T-cell (primary cell): ENCODE data around the gene TASP1. TPM values are rescaled to one million over a fixed set of nuclear protein-coding genes. Genes with fewer than 3 reads are reported as not detected.

Experiments used
- ATAC-seq, 4 experiments: fragments of 200-7000 bp in 3 of 4; fragments of 150-1000 bp in 1 of 4; cut with Tn5 transposase; replicated peaks in 1 of 4; 1 replicate in 3 of 4; 2 replicates in 1 of 4; pipeline ENCODE4 v1.10.0; 2021; ENCODE audit warnings: moderate library complexity in 3 of 4, mild to moderate bottlenecking in 2 of 4, moderate number of reproducible peaks in 1 of 4
- CTCF ChIA-PET, 2 donors: fragments of 300-600 bp; sonication (Branson Sonifier 250); formaldehyde crosslinking; loops; one replicate each; lab custom pipeline; 2022; ENCODE audit warnings: antibody characterized with exemption in 2 of 2; lab: Charles Lee
- POLR2A ChIA-PET, 2 donors: fragments of 300-600 bp; sonication (Branson Sonifier 250); formaldehyde crosslinking; loops; one replicate each; lab custom pipeline; 2022; ENCODE audit warnings: antibody characterized with exemption in 2 of 2; lab: Charles Lee
- DNase-seq, 35 experiments: peaks; one replicate each; pipeline versions ENCODE4 v3.0.0 to v3.0.0-alpha.2; 2013 to 2023
- H3K27ac ChIP-seq: one replicate; pipeline ENCODE4 v1.5.1; 2013; ENCODE audit warnings: low read length
- H3K27me3 ChIP-seq, 2 experiments: replicated peaks in 1 of 2; 1 replicate in 1 of 2; 2 replicates in 1 of 2; pipeline versions ENCODE4 v1.6.1 to v1.7.0; 2013; ENCODE audit warnings: low read length in 1 of 2, mixed read lengths in 1 of 2; ENCODE audit not compliant: control insufficient read depth in 2 of 2, insufficient read depth in 2 of 2; ENCODE audit errors: extremely low read depth in 1 of 2
- H3K36me3 ChIP-seq, 2 donors: 1 replicate in 1 of 2; 2 replicates in 1 of 2; pipeline versions ENCODE4 v1.6.1 to v1.7.0; 2013; ENCODE audit warnings: low read length in 1 of 2; ENCODE audit not compliant: control insufficient read depth in 2 of 2, insufficient read depth in 1 of 2; ENCODE audit errors: extremely low read depth in 1 of 2
- H3K4me1 ChIP-seq, 2 experiments: 1 replicate in 1 of 2; 2 replicates in 1 of 2; pipeline versions ENCODE4 v1.6.1 to v1.7.0; 2013; ENCODE audit warnings: low read length in 2 of 2, mixed read lengths in 1 of 2; ENCODE audit not compliant: insufficient read depth in 2 of 2, control insufficient read depth in 1 of 2; ENCODE audit errors: extremely low read depth in 1 of 2
- H3K4me3 ChIP-seq, 2 donors: 1 replicate in 1 of 2; 2 replicates in 1 of 2; pipeline versions ENCODE4 v1.5.1 to v1.7.0; 2013; ENCODE audit warnings: mild to moderate bottlenecking in 2 of 2, low read length in 1 of 2, moderate library complexity in 1 of 2; ENCODE audit not compliant: control insufficient read depth in 1 of 2; ENCODE audit errors: extremely low read depth in 1 of 2
- H3K9me3 ChIP-seq: 2 replicates; pipeline ENCODE4 v1.7.0; 2013
- H3K27ac Mint-ChIP-seq, 2 donors: one replicate each; pipeline ENCODE4 v1.8.0; 2020 to 2021; ENCODE audit warnings: mild to moderate bottlenecking in 2 of 2, mixed read lengths in 2 of 2
- H3K27me3 Mint-ChIP-seq, 2 donors: one replicate each; pipeline ENCODE4 v1.8.0; 2021 to 2022; ENCODE audit warnings: mixed read lengths in 2 of 2
- H3K36me3 Mint-ChIP-seq: one replicate; pipeline ENCODE4 v1.8.0; 2021; ENCODE audit warnings: mixed read lengths
- H3K4me1 Mint-ChIP-seq, 3 donors: one replicate each; pipeline ENCODE4 v1.8.0; 2020 to 2022; ENCODE audit warnings: mixed read lengths in 3 of 3, mild to moderate bottlenecking in 1 of 3
- H3K4me3 Mint-ChIP-seq, 3 donors: one replicate each; pipeline ENCODE4 v1.8.0; 2020 to 2022; ENCODE audit warnings: mild to moderate bottlenecking in 3 of 3, mixed read lengths in 3 of 3, moderate library complexity in 3 of 3
- H3K9me3 Mint-ChIP-seq, 3 donors: one replicate each; pipeline ENCODE4 v1.8.0; 2020 to 2022; ENCODE audit warnings: mixed read lengths in 3 of 3
- WGBS: methylation state at CpG from one replicate; pipeline ENCODE4 v1.1.5; 2013; ENCODE audit warnings: missing lambda C conversion rate; ENCODE audit not compliant: insufficient coverage; 5-methylcytosine and 5-hydroxymethylcytosine counted together
- total RNA-seq, 35 experiments: library from RNA in 6 of 35; stranded (reverse) in 6 of 35; fragments of 120-200 nt in 1 of 35; gene quantifications; one replicate each; pipeline versions ENCODE4 v1.2.1 to v1.2.4 and lab custom pipeline; 2013 to 2026

TASP1 gene
- total RNA-seq, 5 donors from 2014 or later (not counting 1 experiment from before 2014, with no cell fraction given) = 11.2 to 19.4 (median 13.8) TPM

DNA sequence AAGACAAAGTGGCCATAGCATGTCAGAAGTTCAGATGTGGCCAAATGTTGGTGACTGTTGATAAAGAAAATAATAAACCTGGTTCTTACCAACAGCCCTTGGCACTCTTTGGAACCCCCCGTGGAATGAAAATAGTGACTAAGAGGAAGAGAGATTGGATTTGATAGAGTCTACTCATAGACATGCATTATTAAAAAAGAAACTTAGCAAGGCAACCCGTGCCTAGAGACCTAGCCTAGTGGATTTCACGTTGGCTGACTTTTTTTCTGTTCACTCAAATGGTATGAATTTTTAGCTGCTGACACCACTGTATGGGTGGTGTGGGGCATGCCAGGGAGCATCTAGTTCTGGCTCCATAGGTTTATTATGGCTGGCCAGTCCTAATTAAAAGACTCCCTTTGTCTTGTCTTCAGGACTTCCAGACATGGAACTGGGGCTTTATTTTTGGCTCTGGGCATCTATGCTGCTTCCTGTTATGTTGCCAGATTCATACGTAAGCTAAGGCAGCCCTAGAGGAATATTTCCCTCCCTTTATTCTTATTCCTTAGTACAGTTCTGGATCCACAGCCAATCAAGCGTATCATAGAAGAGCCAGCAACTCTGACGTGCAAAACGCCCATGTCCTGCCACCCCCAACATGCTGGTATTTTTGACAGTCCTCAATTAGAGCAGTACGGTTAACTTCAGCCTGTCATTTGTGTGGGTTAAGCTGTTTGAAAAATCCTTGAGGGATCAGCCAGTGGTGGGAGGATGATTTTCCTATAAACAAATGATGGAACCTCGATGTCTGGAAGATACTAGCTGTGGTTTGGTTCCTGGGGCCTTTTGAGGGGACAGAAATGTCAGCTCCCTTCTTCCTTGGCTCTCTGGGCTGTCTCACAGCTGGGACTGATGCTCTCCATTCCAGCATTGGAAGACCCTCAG is 290.2 kb downstream of the TASP1 start:
- Histone ChIP-seq H3K27me3 (peaks cover 0 to 3% of the 10 kb centered on the region in 2 experiments), H3K36me3 (no peaks in the 10 kb centered on the region), H3K9me3 (no peaks in the 10 kb centered on the region), H3K4me1 (no peaks in the 10 kb centered on the region), H3K27ac (no peak overlapping the region), H3K4me3 (no peak overlapping the region)
- 79% methylated on average over 3 of the region's 9 CpGs for WGBS
- Mint-ChIP-seq H3K27ac (no peak overlapping the region), H3K9me3 (no peaks in the 10 kb centered on the region), H3K27me3 (peaks cover 5 to 10% of the 10 kb centered on the region in 2 donors), H3K4me1 (no peaks in the 10 kb centered on the region), H3K36me3 (no peaks in the 10 kb centered on the region), H3K4me3 (no peak overlapping the region)
- CTCF ChIA-PET = no interaction called here
- no peak for DNase-seq
- no peak for ATAC-seq
- POLR2A ChIA-PET = no interaction called here

DNA sequence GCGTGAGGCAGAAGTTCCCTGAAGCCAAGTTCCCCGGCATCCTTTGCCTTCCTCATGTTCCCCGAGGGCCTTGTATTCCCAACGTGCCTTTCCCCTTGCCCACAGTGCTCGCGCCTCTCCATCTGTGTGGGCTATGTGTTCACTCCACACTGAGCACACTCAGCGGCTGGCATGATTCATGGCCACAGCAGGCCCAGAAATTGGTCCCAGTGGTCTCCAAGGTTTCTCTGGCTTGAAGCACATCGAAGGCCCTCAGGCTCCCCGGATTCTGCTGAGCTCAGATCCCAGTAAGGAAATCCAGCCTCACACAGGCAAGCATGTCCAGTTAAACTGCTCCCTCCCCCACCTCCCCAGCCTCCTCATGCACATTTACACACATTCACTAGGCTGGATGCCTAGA is 294.1 kb downstream of the TASP1 start:
- peaks cover 6 to 10% of the 10 kb centered on the region in 2 donors for H3K27me3 Mint-ChIP-seq
- 87% methylated on average over 9 of the region's 9 CpGs for WGBS
- no peaks in the 10 kb centered on the region for H3K9me3 ChIP-seq

GRCh38 chr20:13342469-13343242 is 296.1 kb downstream of the TASP1 start:
- DNase-seq (no peak), ATAC-seq (no peak)
- POLR2A ChIA-PET = no interaction called here
- H3K9me3 Mint-ChIP-seq = no peaks in the 10 kb centered on the region
- no peak overlapping the region for H3K4me3 Mint-ChIP-seq
- H3K36me3 Mint-ChIP-seq = no peaks in the 10 kb centered on the region
- no peaks in the 10 kb centered on the region for H3K36me3 ChIP-seq
- CTCF ChIA-PET = no interaction called here
- no peak overlapping the region for H3K27ac ChIP-seq
- H3K27me3 ChIP-seq = peaks cover 0 to 3% of the 10 kb centered on the region in 2 experiments
- H3K4me1 ChIP-seq = no peaks in the 10 kb centered on the region
- no peak overlapping the region for H3K4me3 ChIP-seq
- 86% methylated on average over 6 of the region's 12 CpGs for WGBS
- H3K27me3 Mint-ChIP-seq = peaks cover 9 to 10% of the 10 kb centered on the region in 2 donors
- H3K9me3 ChIP-seq = no peaks in the 10 kb centered on the region
- no peak overlapping the region for H3K27ac Mint-ChIP-seq
- no peaks in the 10 kb centered on the region for H3K4me1 Mint-ChIP-seq

More for the DNA sequence above, 294.1 kb downstream of the TASP1 start:
- Mint-ChIP-seq H3K27ac (no peak overlapping the region), H3K36me3 (no peaks in the 10 kb centered on the region), H3K9me3 (no peaks in the 10 kb centered on the region), H3K4me3 (no peak overlapping the region), H3K4me1 (no peaks in the 10 kb centered on the region)
- H3K27ac ChIP-seq = no peak overlapping the region
- POLR2A ChIA-PET = no interaction called here
- DNase-seq = no peak
- ATAC-seq = no peak
- no peaks in the 10 kb centered on the region for H3K36me3 ChIP-seq
- no peak overlapping the region for H3K4me3 ChIP-seq
- CTCF ChIA-PET = interaction anchor here in 1 of 2 donors (0.7 kb wide), 1 partner anchor 51 kb away, joined by 3 read pairs; no protein-coding TSS in a partner anchor
- H3K4me1 ChIP-seq = no peaks in the 10 kb centered on the region
- H3K27me3 ChIP-seq = peaks cover 0 to 3% of the 10 kb centered on the region in 2 experiments

- Mint-ChIP-seq H3K27me3 (peaks cover 9 to 10% of the 10 kb centered on the region in 2 donors), H3K27ac (no peak overlapping the region), H3K4me1 (no peaks in the 10 kb centered on the region), H3K9me3 (no peaks in the 10 kb centered on the region), H3K36me3 (no peaks in the 10 kb centered on the region), H3K4me3 (no peak overlapping the region)
- no peak overlapping the region for H3K4me3 ChIP-seq
- H3K4me1 ChIP-seq = no peaks in the 10 kb centered on the region
- peaks cover 0 to 3% of the 10 kb centered on the region in 2 experiments for H3K27me3 ChIP-seq
- ATAC-seq (no peak), DNase-seq (no peak)
- H3K27ac ChIP-seq = no peak overlapping the region
- H3K9me3 ChIP-seq = no peaks in the 10 kb centered on the region
- H3K36me3 ChIP-seq = no peaks in the 10 kb centered on the region
- WGBS = 66% methylated on average over 7 of the region's 9 CpGs
- ChIA-PET POLR2A (interaction anchor here in 1 of 2 donors (0.5 kb wide), 1 partner anchor 9 kb away, joined by 3 read pairs; no protein-coding TSS in a partner anchor), CTCF (no interaction called here)
Measured at GRCh38 chr20:13341737-13342393, 296.9 kb downstream of the TASP1 start.

- H3K9me3 Mint-ChIP-seq = no peaks in the 10 kb centered on the region
- no peaks in the 10 kb centered on the region for H3K36me3 Mint-ChIP-seq
- Histone ChIP-seq H3K4me3 (no peak overlapping the region), H3K4me1 (no peaks in the 10 kb centered on the region), H3K36me3 (no peaks in the 10 kb centered on the region), H3K27me3 (peaks cover 0 to 3% of the 10 kb centered on the region in 2 experiments), H3K9me3 (no peaks in the 10 kb centered on the region), H3K27ac (no peak overlapping the region)
- ATAC-seq (no peak), DNase-seq (no peak)
- H3K4me3 Mint-ChIP-seq = no peak overlapping the region
- H3K27ac Mint-ChIP-seq = no peak overlapping the region
- POLR2A ChIA-PET = no interaction called here
- H3K4me1 Mint-ChIP-seq = no peaks in the 10 kb centered on the region
- CTCF ChIA-PET = no interaction called here
- no CpG with 5 or more reads among the region's 2 CpGs for WGBS
- H3K27me3 Mint-ChIP-seq = peaks cover 9 to 10% of the 10 kb centered on the region in 2 donors
Measured at GRCh38 chr20:13340088-13340487, 298.6 kb downstream of the TASP1 start.
